ENCODE measurements around the gene UQCR11. TPM values are rescaled to one million over a fixed set of nuclear protein-coding genes. Genes with fewer than 3 reads are reported as not detected.
A peak's percentile ranks its signal among the peaks of the same experiment; 100 is the strongest.

Gene UQCR11
- total and polyA plus RNA-seq, 2 of the 8 experiments (the other 6 are each of a cell fraction or from before 2014, with no cell fraction given) = 162 to 171 TPM

GRCh38 chr19:1609680-1610474 lies 4.6 kb upstream of the UQCR11 start:
- Histone ChIP-seq H2BK5ac (ENCODE audit: low read depth, low read length) (no peak overlapping the region), H2BK20ac (ENCODE audit: low read length) (no peak overlapping the region), H3K36me3 (ENCODE audit: control insufficient read depth in 2 of 4, insufficient read depth in 4 of 4, low read length in 3 of 4) (peaks cover 27 to 47% (median 38%) of the 10 kb centered on the region in 4 experiments), H3K27me3 (replicated peaks in 1 of 4; ENCODE audit: control insufficient read depth in 3 of 4, extremely low read depth in 1 of 4, insufficient read depth in 3 of 4, low read length in 3 of 4) (no peaks in the 10 kb centered on the region), H3K79me2 (ENCODE audit: control insufficient read depth in 1 of 2, insufficient read depth in 2 of 2, low read length in 2 of 2) (peaks cover 2 to 3% of the 10 kb centered on the region in 2 experiments), H3K14ac (ENCODE audit: insufficient read length) (no peak overlapping the region), H2BK12ac (ENCODE audit: low read depth, low read length) (no peak overlapping the region), H3K27ac (ENCODE audit: low read depth, low read length) (no peak overlapping the region), H3K23ac (ENCODE audit: insufficient read length) (no peak overlapping the region), H3K4me1 (replicated peaks in 1 of 4; ENCODE audit: control insufficient read depth in 3 of 4, insufficient read depth in 4 of 4, low read length in 3 of 4) (peaks cover 0 to 6% (median 3%) of the 10 kb centered on the region in 4 experiments; a peak in 6 of 7 replicates), H2BK15ac (ENCODE audit: low read length) (no peak overlapping the region), H4K91ac (replicated peaks; ENCODE audit: insufficient read length, low read length) (no peak overlapping the region), H3K4me2 (ENCODE audit: insufficient read depth in 1 of 2, low read depth in 2 of 2, low read length in 2 of 2) (no peak overlapping the region), H2AK5ac (ENCODE audit: low read depth, low read length) (no peak overlapping the region), H3K9me3 (ENCODE audit: insufficient read depth in 2 of 2, low read depth in 1 of 2, low read length in 1 of 2) (no peaks in the 10 kb centered on the region), H3K4me3 (ENCODE audit: extremely low read depth in 1 of 4, insufficient read depth in 2 of 4, low read depth in 3 of 4, low read length in 4 of 4) (no peak overlapping the region), H3K79me1 (ENCODE audit: low read depth, low read length) (no peaks in the 10 kb centered on the region; the same call in 1 of the 2 replicates), H3K23me2 (ENCODE audit: low read depth, low read length) (peaks cover 4% of the 10 kb centered on the region; the same call in 1 of the 2 replicates), H3K56ac (replicated peaks; ENCODE audit: insufficient read length, low read depth, low read length) (no peak overlapping the region), H2BK120ac (replicated peaks; ENCODE audit: low read depth, low read length) (no peak overlapping the region), H3K9ac (replicated peaks in 1 of 4; ENCODE audit: extremely low read depth in 1 of 4, low read depth in 3 of 4, low read length in 3 of 4) (no peak overlapping the region), H3K4ac (replicated peaks; ENCODE audit: insufficient read length, low read depth, low read length) (no peak overlapping the region), H3K18ac (ENCODE audit: extremely low read depth, low read length) (no peak overlapping the region), H4K8ac (ENCODE audit: extremely low read depth, insufficient read depth, low read length) (peak overlapping the region; percentile 88; the same call in 1 of the 2 replicates), H4K20me1 (replicated peaks in 1 of 2; ENCODE audit: control insufficient read depth in 1 of 2, insufficient read depth in 2 of 2, low read length in 2 of 2) (peaks cover 8 to 24% of the 10 kb centered on the region in 2 experiments), H2AFZ (ENCODE audit: low read length) (no peak overlapping the region), H4K5ac (ENCODE audit: insufficient read length, low read depth, low read length) (no peak overlapping the region)
- ChIA-PET POLR2A (ENCODE audit: partially characterized antibody) (interaction anchor here (0.7 to 1.0 kb wide), 5 partner anchors 13 to 36 kb away, joined by 3 to 4 read pairs (median 3); no protein-coding TSS in a partner anchor), CTCF (ENCODE audit: partially characterized antibody) (interaction anchor here (1.1 to 1.2 kb wide), 4 partner anchors 8 to 172 kb away, joined by 3 to 4 read pairs (median 3); no protein-coding TSS in a partner anchor)
- TF ChIP-seq CHD2 (IDR thresholded peaks at IDR 0.05; ENCODE audit: low read length) (no peak), KDM4A (IDR thresholded peaks at IDR 0.05; ENCODE audit: low read depth, low read length, severe bottlenecking) (no peak)
- DNase-seq (ENCODE audit: low read depth in 1 of 2, low spot score in 2 of 2) (no peak), FAIRE-seq (no peak)
- 90% methylated on average over 15 of the region's 16 CpGs; no CpG with 5 or more reads in 1 of the 2 experiments for WGBS, 2 experiments (ENCODE audit: extremely low coverage in 1 of 2, insufficient coverage in 1 of 2, insufficient read length in 1 of 2, insufficient replicate concordance in 2 of 2, low coverage in 1 of 2, low lambda C conversion rate in 2 of 2, missing lambda C conversion rate in 1 of 2)
